Osteocyte (in vitro differentiated cells): Measurements from ENCODE around the gene PDZRN4. TPM values are rescaled to one million over a fixed set of nuclear protein-coding genes. Genes with fewer than 3 reads are reported as not detected.

Source experiments
- DNase-seq: peaks from one replicate; pipeline ENCODE4 v3.0.0; 2021; ENCODE audit warnings: mixed read lengths; ENCODE audit not compliant: unreplicated experiment; ENCODE audit errors: extremely low spot score
- H3K27ac Mint-ChIP-seq: one replicate; pipeline ENCODE4 v1.8.0; 2021; ENCODE audit warnings: mild to moderate bottlenecking, mixed read lengths; ENCODE audit not compliant: unreplicated experiment
- H3K27me3 Mint-ChIP-seq: one replicate; pipeline ENCODE4 v1.8.0; 2021; ENCODE audit warnings: mixed read lengths; ENCODE audit not compliant: unreplicated experiment
- H3K36me3 Mint-ChIP-seq: one replicate; pipeline ENCODE4 v1.8.0; 2021; ENCODE audit warnings: mixed read lengths; ENCODE audit not compliant: unreplicated experiment
- H3K4me1 Mint-ChIP-seq: one replicate; pipeline ENCODE4 v1.8.0; 2021; ENCODE audit warnings: mixed read lengths; ENCODE audit not compliant: unreplicated experiment
- H3K4me3 Mint-ChIP-seq: one replicate; pipeline ENCODE4 v1.8.0; 2021; ENCODE audit warnings: mild to moderate bottlenecking, moderate library complexity, mixed read lengths; ENCODE audit not compliant: unreplicated experiment
- H3K9me3 Mint-ChIP-seq: one replicate; pipeline ENCODE4 v1.8.0; 2021; ENCODE audit warnings: mixed read lengths; ENCODE audit not compliant: unreplicated experiment
- total RNA-seq: library from RNA; stranded (reverse); gene quantifications from 2 replicates; pipeline ENCODE4 v1.2.1, GENCODE V29; 2021
- TF ChIP-seq, protein P1 (sequence below): fragments of 200-600 bp; sonication (generic); IDR thresholded peaks from 2 replicates; pipeline ENCODE4 v1.5.0; 2021; ENCODE audit warnings: antibody characterized with exemption, mild to moderate bottlenecking, moderate library complexity

The PDZRN4 gene
- total RNA-seq, 1 donor from 2014 or later: not detected

DNA sequence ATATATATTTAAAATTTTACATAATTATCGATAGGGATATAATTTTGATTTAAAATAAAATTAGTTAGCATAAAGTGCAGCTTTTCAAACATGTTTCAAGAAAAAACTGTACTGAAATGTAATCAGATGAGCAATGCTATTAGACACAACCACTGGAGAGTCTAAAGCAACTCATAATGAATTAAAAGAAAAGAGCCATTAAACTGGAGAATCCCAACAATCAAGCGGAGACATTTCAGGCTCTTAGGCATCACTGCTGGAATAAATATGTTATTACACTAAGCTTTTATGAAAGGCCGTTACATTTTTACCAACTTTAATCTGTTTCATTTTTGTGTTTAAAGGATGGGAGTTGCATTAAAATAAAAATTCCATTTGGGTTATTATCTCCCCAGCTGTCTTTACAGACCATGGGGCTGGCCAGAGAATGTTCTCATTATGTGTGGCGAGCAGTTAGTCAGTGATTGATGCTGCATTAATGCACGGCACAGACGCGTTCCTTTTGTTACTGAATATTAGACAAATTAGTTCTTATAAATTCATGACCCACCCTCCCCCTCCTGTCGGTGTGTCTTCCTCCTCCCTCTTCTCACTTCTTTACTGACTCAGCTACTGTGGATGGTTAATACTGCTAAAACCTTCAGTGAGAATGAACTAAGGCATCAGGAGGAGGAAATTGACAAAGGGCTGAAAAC, 156.8 kb downstream of the PDZRN4 start:
- no peaks in the 10 kb centered on the region for H3K4me1 Mint-ChIP-seq
- H3K27me3 Mint-ChIP-seq: no peaks in the 10 kb centered on the region
- H3K4me3 Mint-ChIP-seq: no peak overlapping the region
- no peak for DNase-seq
- TF ChIP-seq, protein P1, sequence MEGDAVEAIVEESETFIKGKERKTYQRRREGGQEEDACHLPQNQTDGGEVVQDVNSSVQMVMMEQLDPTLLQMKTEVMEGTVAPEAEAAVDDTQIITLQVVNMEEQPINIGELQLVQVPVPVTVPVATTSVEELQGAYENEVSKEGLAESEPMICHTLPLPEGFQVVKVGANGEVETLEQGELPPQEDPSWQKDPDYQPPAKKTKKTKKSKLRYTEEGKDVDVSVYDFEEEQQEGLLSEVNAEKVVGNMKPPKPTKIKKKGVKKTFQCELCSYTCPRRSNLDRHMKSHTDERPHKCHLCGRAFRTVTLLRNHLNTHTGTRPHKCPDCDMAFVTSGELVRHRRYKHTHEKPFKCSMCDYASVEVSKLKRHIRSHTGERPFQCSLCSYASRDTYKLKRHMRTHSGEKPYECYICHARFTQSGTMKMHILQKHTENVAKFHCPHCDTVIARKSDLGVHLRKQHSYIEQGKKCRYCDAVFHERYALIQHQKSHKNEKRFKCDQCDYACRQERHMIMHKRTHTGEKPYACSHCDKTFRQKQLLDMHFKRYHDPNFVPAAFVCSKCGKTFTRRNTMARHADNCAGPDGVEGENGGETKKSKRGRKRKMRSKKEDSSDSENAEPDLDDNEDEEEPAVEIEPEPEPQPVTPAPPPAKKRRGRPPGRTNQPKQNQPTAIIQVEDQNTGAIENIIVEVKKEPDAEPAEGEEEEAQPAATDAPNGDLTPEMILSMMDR: no peak
- H3K36me3 Mint-ChIP-seq: no peaks in the 10 kb centered on the region
- no peak overlapping the region for H3K27ac Mint-ChIP-seq
- H3K9me3 Mint-ChIP-seq: peaks cover 8% of the 10 kb centered on the region

DNA sequence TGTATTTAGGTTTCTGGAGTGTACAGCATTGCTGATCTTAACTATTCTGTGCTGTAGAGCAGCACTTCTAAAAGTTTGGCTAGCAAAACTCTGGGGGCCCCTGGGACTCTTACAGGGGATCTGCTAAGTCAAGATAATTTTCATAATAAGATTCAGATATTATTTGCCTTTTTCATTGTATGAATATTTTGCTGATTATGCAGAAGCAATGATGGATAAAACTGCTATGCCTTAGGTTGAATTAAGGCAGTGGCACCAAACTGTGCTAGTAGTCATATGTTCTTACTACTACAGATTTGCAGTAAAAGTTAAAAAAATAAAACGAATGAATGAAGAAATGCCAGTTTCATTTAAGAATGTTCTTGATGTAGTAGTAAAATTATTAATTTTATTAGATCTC, 160.1 kb downstream of the PDZRN4 start:
- DNase-seq: no peak
- TF ChIP-seq, protein P1: no peak

DNA sequence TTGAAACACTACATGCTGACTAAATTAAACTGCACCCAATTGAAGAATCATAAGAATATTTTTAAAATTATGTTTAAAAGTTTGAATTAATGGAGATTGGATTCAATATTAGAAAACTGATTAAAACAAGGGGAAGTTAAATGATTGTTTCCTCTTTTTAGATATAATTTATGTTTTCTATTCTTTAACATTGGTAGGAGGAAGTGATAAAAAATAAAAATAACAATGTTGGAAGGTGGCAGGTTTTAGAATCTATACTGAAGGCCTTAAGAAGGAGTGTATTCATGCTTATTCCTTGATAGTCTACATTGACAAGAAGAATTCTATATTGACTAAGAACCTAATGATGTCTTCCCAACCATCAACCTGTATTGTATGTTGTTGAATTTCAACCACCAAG, 168.1 kb downstream of the PDZRN4 start:
- Mint-ChIP-seq H3K36me3 (no peaks in the 10 kb centered on the region), H3K27ac (no peak overlapping the region), H3K27me3 (no peaks in the 10 kb centered on the region), H3K4me1 (no peaks in the 10 kb centered on the region), H3K9me3 (peaks cover 2% of the 10 kb centered on the region), H3K4me3 (no peak overlapping the region)
- DNase-seq: no peak
- TF ChIP-seq, protein P1: no peak

More for the DNA sequence above, 160.1 kb downstream of the PDZRN4 start:
- Mint-ChIP-seq H3K27ac (no peak overlapping the region), H3K27me3 (no peaks in the 10 kb centered on the region), H3K4me3 (no peak overlapping the region), H3K36me3 (no peaks in the 10 kb centered on the region), H3K9me3 (peaks cover 9% of the 10 kb centered on the region), H3K4me1 (no peaks in the 10 kb centered on the region)

DNA sequence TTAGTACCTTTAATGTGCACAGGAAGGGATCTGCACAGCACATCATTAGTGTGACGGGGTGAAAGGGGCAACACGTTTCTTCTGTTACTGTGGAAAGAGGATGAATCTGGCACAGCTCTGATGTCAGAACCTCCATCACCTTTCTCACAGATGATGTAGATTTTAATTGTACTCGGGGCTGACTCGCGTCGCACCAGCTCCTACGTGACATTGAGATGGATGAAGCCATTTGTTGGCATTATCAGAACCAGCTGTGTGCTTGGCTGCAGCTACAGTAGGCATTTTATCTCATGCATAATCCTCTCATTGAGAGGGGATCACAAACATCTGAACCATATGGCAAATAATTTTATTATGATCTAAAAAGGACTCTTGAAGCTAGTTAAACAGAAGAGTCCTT, 173.6 kb downstream of the PDZRN4 start:
- Mint-ChIP-seq H3K4me1 (no peaks in the 10 kb centered on the region), H3K36me3 (no peaks in the 10 kb centered on the region), H3K27me3 (no peaks in the 10 kb centered on the region), H3K9me3 (no peaks in the 10 kb centered on the region), H3K27ac (no peak overlapping the region), H3K4me3 (no peak overlapping the region)
- DNase-seq: no peak
- TF ChIP-seq, protein P1: no peak

DNA sequence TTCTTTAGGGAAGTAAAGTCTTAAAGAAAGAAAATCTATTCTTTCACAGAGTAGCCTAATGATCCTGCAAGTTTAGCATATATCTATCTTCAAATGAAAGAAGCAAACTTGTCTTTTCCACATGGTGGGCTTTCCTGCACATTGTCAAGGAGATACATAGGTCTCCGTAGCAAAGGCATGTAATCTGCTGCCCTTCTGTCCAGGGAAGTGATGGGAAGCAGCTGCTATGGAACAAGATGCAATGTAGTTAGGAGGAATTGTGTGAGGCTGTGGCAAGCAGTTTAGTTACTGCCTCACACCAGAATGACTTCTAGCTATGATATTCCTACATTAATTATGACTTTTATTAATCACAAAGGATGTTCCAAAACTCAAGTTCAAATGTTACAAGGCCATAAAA, 174.4 kb downstream of the PDZRN4 start:
- H3K27me3 Mint-ChIP-seq: no peaks in the 10 kb centered on the region
- no peak overlapping the region for H3K4me3 Mint-ChIP-seq
- H3K4me1 Mint-ChIP-seq: no peaks in the 10 kb centered on the region
- H3K27ac Mint-ChIP-seq: no peak overlapping the region
- H3K36me3 Mint-ChIP-seq: no peaks in the 10 kb centered on the region
- DNase-seq: no peak
- H3K9me3 Mint-ChIP-seq: no peaks in the 10 kb centered on the region
- TF ChIP-seq, protein P1: no peak
